ENCODE measurements around the gene ODAD2.

DNA sequence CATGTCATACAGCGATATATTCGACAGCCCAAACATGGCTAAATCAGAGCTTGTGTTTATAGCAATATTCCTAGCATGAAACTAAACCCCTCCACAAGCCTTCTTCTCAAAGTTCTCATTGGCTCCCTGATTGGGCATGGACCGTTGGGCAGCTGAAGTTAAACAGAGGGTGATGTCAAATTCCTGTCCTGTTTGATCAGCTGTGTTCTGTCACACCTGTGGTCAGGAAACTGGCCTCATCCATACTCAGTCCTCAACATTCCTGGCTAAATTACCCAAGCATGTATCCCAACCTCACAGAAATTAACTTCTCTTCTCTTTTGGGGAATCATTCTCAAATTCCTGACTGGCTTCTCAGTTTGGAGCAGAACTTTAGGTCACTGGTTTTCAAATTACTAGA, 107.9 kb downstream of the ODAD2 start:
- TF ChIP-seq CTCF (conservative IDR thresholded peaks at IDR 0.05) (no peak), ZFX (IDR thresholded peaks at IDR 0.05) (no peak)
